RPMI7951 (cell line): ENCODE measurements around the gene ZCWPW1. TPM values are rescaled to one million over a fixed set of nuclear protein-coding genes. Genes with fewer than 3 reads are reported as not detected.
"Not testable (repeated sequence)": the region's sequence is repeated elsewhere in the genome, so short reads cannot be mapped to it uniquely, and the experiment has no call there.

Experiments used
- DNase-seq: peaks from one replicate; pipeline ENCODE4 v3.0.0-alpha.2; 2012; ENCODE audit warnings: low read depth
- total RNA-seq: library from RNA; depleted of rRNA; stranded (reverse); fragments of >200 nt; shearing (Covaris generic); gene quantifications from 2 replicates; pipeline ENCODE4 v1.2.3, GENCODE V29; 2014

Gene ZCWPW1
- total RNA-seq, 1 experiment from 2014 or later = 3.7 TPM

- DNase-seq = no peak
These were observed 26.7 kb downstream of the ZCWPW1 start for GRCh38 chr7:100401811-100402210.

GRCh38 chr7:100400656-100401055, 27.8 kb downstream of the ZCWPW1 start:
- peak; percentile 23 for DNase-seq

GRCh38 chr7:100400041-100400440, 28.5 kb downstream of the ZCWPW1 start:
- no peak for DNase-seq

- DNase-seq = no peak
These were observed 30.3 kb downstream of the ZCWPW1 start for GRCh38 chr7:100398239-100398638.

- DNase-seq = no peak
These were observed 31.0 kb downstream of the ZCWPW1 start for GRCh38 chr7:100397315-100398081.

- no peak for DNase-seq
These were observed 32.0 kb downstream of the ZCWPW1 start for GRCh38 chr7:100396421-100396982.

GRCh38 chr7:100394077-100394476, 34.4 kb downstream of the ZCWPW1 start:
- DNase-seq = no peak

GRCh38 chr7:100393233-100393905, 35.1 kb downstream of the ZCWPW1 start:
- no peak for DNase-seq

- DNase-seq = no peak
These were observed 38.1 kb downstream of the ZCWPW1 start for GRCh38 chr7:100390286-100391009.

GRCh38 chr7:100389437-100390088, 38.9 kb downstream of the ZCWPW1 start:
- no peak for DNase-seq

GRCh38 chr7:100387695-100388094, 40.8 kb downstream of the ZCWPW1 start:
- no peak for DNase-seq

- no peak for DNase-seq
These were observed 41.6 kb downstream of the ZCWPW1 start for GRCh38 chr7:100386940-100387339.

- DNase-seq = no peak
These were observed 43.7 kb downstream of the ZCWPW1 start for GRCh38 chr7:100384628-100385294.

- DNase-seq = not testable (repeated sequence)
These were observed 46.2 kb downstream of the ZCWPW1 start for GRCh38 chr7:100382234-100382853.

- DNase-seq = not testable (repeated sequence)
These were observed 46.8 kb downstream of the ZCWPW1 start for GRCh38 chr7:100381531-100382233.

GRCh38 chr7:100380196-100380595, 48.3 kb downstream of the ZCWPW1 start:
- no peak for DNase-seq

- no peak for DNase-seq
These were observed 50.3 kb downstream of the ZCWPW1 start for GRCh38 chr7:100378114-100378755.

GRCh38 chr7:100376066-100376465, 52.4 kb downstream of the ZCWPW1 start:
- no peak for DNase-seq

GRCh38 chr7:100374601-100375000, 53.9 kb downstream of the ZCWPW1 start:
- DNase-seq = no peak
